Caco-2 (cell line): ENCODE data around the gene YY1. TPM values are rescaled to one million over a fixed set of nuclear protein-coding genes. Genes with fewer than 3 reads are reported as not detected.

Experiments
- BruUV-seq: library from RNA; stranded (reverse); fragments of 400-500 nt; replicated peaks from 2 replicates; lab custom pipeline; 2021; lab: Mats Ljungman, UMichigan
- CTCF ChIA-PET: fragments of 300-600 bp; sonication (Branson Sonifier 250); formaldehyde crosslinking; loops from one replicate; lab custom pipeline; 2022; ENCODE audit warnings: antibody characterized with exemption; lab: Charles Lee
- POLR2A ChIA-PET: fragments of 300-600 bp; sonication (Branson Sonifier 250); formaldehyde crosslinking; loops from one replicate; lab custom pipeline; 2022; ENCODE audit warnings: antibody characterized with exemption; lab: Charles Lee
- DNase-seq, 2 experiments: peaks; one replicate each; pipeline versions ENCODE4 v3.0.0 to v3.0.0-alpha.2; 2020 to 2022
- H3K27me3 ChIP-seq: replicated peaks from 2 replicates; pipeline ENCODE4 v1.6.0; 2011; ENCODE audit warnings: low read length; ENCODE audit not compliant: control insufficient read depth, insufficient read depth
- H3K36me3 ChIP-seq: 2 replicates; pipeline ENCODE4 v1.5.1; 2011; ENCODE audit warnings: low read length; ENCODE audit not compliant: control insufficient read depth, insufficient read depth
- H3K4me1 ChIP-seq: fragments of 250-450 bp; sonication (Bioruptor Pico); 2 replicates; pipeline ENCODE4 v1.5.1; 2020; ENCODE audit warnings: mild to moderate bottlenecking
- H3K4me3 ChIP-seq: 2 replicates; pipeline ENCODE4 v1.5.1; 2011; ENCODE audit warnings: low read depth, mild to moderate bottlenecking, control low read depth, low read length
- H3K9me3 ChIP-seq: fragments of 250-450 bp; sonication (Bioruptor Pico); 2 replicates; pipeline ENCODE4 v1.5.1; 2020; ENCODE audit warnings: mild to moderate bottlenecking, moderate library complexity
- H3K27ac Mint-ChIP-seq: one replicate; pipeline ENCODE4 v1.8.0; 2022; ENCODE audit warnings: mixed read lengths; ENCODE audit not compliant: unreplicated experiment
- H3K27me3 Mint-ChIP-seq: one replicate; pipeline ENCODE4 v1.8.0; 2022; ENCODE audit warnings: mixed read lengths; ENCODE audit not compliant: insufficient read depth, unreplicated experiment
- H3K36me3 Mint-ChIP-seq: one replicate; pipeline ENCODE4 v1.8.0; 2022; ENCODE audit warnings: mild to moderate bottlenecking, mixed read lengths; ENCODE audit not compliant: insufficient read depth, unreplicated experiment
- H3K4me1 Mint-ChIP-seq: one replicate; pipeline ENCODE4 v1.8.0; 2022; ENCODE audit warnings: low read depth, mixed read lengths; ENCODE audit not compliant: unreplicated experiment
- H3K4me3 Mint-ChIP-seq: one replicate; pipeline ENCODE4 v1.8.0; 2022; ENCODE audit warnings: mild to moderate bottlenecking, moderate library complexity, mixed read lengths; ENCODE audit not compliant: unreplicated experiment
- H3K9me3 Mint-ChIP-seq: one replicate; pipeline ENCODE4 v1.8.0; 2022; ENCODE audit warnings: mixed read lengths; ENCODE audit not compliant: unreplicated experiment
- intact Hi-C: fragments of 100-400 bp; cut with micrococcal nuclease; formaldehyde crosslinking; loops from one replicate; pipeline ENCODE4 v1.10.0; 2022; ENCODE audit not compliant: unreplicated experiment
- total RNA-seq: library from RNA; stranded (reverse); gene quantifications from 2 replicates; pipeline ENCODE4 v1.2.3, GENCODE V29; 2022
- TF ChIP-seq, protein P1 (sequence below), 2 experiments: fragments of 200-600 bp in 1 of 2; IDR thresholded peaks; 1 replicate in 1 of 2; 2 replicates in 1 of 2; pipeline versions ENCODE4 v1.5.1 to v1.8.0; 2011 to 2022; ENCODE audit warnings: antibody characterized with exemption in 1 of 2, control low read depth in 1 of 2, inconsistent platforms in 1 of 2, low read depth in 1 of 2, low read length in 1 of 2, mild to moderate bottlenecking in 1 of 2, moderate library complexity in 1 of 2; ENCODE audit not compliant: insufficient read depth in 1 of 2, severe bottlenecking in 1 of 2, unreplicated experiment in 1 of 2

Gene YY1
- total RNA-seq, 1 experiment from 2014 or later, result 94.1 TPM

DNA sequence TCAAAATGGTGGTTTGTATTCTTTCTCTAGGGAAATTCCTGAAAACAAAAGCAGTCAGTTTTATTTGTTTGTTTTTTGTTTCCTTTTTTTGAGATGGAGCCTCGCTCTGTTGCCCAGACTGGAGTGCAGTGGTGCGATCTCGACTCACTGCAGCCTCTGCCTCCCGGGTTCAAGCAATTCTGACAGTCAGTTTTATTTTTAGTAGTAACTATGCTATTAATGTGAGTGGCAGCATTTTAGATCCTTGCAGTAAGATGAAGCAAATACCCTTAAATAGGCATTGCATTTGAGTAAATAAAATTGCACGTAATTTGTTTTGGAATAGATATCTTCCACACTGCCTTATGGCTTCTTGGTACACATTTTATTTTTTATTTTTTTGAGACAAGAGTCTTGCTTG lies 23.6 kb downstream of the YY1 start:
- POLR2A ChIA-PET, result no interaction called here
- intact Hi-C loops, result no loop called here
- no peak for DNase-seq
- TF ChIP-seq, protein P1, sequence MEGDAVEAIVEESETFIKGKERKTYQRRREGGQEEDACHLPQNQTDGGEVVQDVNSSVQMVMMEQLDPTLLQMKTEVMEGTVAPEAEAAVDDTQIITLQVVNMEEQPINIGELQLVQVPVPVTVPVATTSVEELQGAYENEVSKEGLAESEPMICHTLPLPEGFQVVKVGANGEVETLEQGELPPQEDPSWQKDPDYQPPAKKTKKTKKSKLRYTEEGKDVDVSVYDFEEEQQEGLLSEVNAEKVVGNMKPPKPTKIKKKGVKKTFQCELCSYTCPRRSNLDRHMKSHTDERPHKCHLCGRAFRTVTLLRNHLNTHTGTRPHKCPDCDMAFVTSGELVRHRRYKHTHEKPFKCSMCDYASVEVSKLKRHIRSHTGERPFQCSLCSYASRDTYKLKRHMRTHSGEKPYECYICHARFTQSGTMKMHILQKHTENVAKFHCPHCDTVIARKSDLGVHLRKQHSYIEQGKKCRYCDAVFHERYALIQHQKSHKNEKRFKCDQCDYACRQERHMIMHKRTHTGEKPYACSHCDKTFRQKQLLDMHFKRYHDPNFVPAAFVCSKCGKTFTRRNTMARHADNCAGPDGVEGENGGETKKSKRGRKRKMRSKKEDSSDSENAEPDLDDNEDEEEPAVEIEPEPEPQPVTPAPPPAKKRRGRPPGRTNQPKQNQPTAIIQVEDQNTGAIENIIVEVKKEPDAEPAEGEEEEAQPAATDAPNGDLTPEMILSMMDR (IDR thresholded peaks at IDR 0.05; ENCODE audit: insufficient read depth in 1 of 2, low read depth in 1 of 2, low read length in 1 of 2, severe bottlenecking in 1 of 2, unreplicated experiment in 1 of 2), result no peak
- no peaks in the 10 kb centered on the region for H3K27me3 Mint-ChIP-seq
- Histone ChIP-seq H3K36me3 (no peaks in the 10 kb centered on the region), H3K4me1 (no peaks in the 10 kb centered on the region), H3K27me3 (no peaks in the 10 kb centered on the region), H3K9me3 (no peaks in the 10 kb centered on the region), H3K4me3 (no peak overlapping the region)
- peaks cover 15% of the 10 kb centered on the region for H3K4me1 Mint-ChIP-seq
- H3K36me3 Mint-ChIP-seq, result peaks cover 49% of the 10 kb centered on the region
- H3K4me3 Mint-ChIP-seq, result no peak overlapping the region
- CTCF ChIA-PET, result interaction anchor here (1.0 kb wide), 1 partner anchor 16 kb away, joined by 4 read pairs; no protein-coding TSS in a partner anchor
- BruUV-seq, result no TSS peak
- no peak overlapping the region for H3K27ac Mint-ChIP-seq
- peaks cover 7% of the 10 kb centered on the region for H3K9me3 Mint-ChIP-seq

DNA sequence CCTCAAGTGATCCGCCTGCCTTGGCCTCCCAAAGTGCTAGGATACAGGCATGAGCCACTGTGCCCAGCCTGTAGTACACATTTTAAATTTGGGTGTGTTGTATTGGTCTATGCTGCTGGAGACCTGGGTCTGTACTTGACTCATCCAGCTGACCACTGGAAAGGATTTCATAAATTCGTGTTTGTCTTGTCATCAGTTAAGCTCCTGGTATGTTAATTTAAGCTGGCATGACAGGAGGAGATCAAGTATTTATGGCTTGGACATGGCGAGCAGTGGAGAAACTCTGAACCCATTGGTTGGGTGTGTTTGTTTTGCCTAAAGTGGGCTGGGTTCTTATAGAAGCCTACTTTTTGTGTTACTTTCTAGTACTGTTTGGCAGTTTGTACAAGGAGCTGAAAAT lies 24.2 kb downstream of the YY1 start:
- no peaks in the 10 kb centered on the region for H3K27me3 ChIP-seq

DNA sequence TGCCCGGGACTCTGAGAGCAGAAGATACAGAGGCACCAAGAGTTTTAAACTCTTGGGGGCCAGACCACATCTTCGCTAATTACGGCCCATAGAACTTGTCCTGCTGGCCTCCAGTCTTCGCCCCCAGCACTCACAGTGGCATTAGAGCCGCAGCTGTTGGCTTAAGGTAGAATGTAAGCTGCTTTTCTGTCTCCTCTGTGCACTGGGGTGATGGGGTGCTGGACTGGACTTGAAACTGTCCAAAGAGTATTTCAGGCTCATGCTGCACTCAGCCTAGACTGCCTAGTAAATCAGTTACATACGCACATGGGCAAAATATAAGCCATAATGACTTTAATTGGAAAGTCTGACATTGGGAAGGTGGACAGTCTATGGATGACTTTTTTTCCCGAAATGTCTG lies 29.0 kb downstream of the YY1 start:
- no peak for DNase-seq
- Mint-ChIP-seq H3K27me3 (no peaks in the 10 kb centered on the region), H3K4me3 (no peak overlapping the region), H3K36me3 (peaks cover 53% of the 10 kb centered on the region), H3K27ac (no peak overlapping the region), H3K4me1 (peaks cover 15% of the 10 kb centered on the region), H3K9me3 (no peaks in the 10 kb centered on the region)
- H3K9me3 ChIP-seq, result no peaks in the 10 kb centered on the region
- ChIA-PET CTCF (interaction anchor here (1.0 to 1.5 kb wide), 2 partner anchors 17 to 75 kb away, joined by 3 to 8 read pairs; no protein-coding TSS in a partner anchor), POLR2A (no interaction called here)
- no TSS peak for BruUV-seq
- H3K4me3 ChIP-seq, result no peak overlapping the region
- H3K4me1 ChIP-seq, result peaks cover 7% of the 10 kb centered on the region
- TF ChIP-seq, protein P1 (IDR thresholded peaks at IDR 0.05; ENCODE audit: insufficient read depth in 1 of 2, low read depth in 1 of 2, low read length in 1 of 2, severe bottlenecking in 1 of 2, unreplicated experiment in 1 of 2), result no peak
- intact Hi-C loops, result no loop called here
- H3K36me3 ChIP-seq, result no peaks in the 10 kb centered on the region
- H3K27me3 ChIP-seq, result no peaks in the 10 kb centered on the region

More for the DNA sequence above, 24.2 kb downstream of the YY1 start:
- ChIA-PET CTCF (no interaction called here), POLR2A (no interaction called here)
- Mint-ChIP-seq H3K36me3 (peaks cover 49% of the 10 kb centered on the region), H3K27ac (no peak overlapping the region), H3K27me3 (no peaks in the 10 kb centered on the region), H3K4me1 (peaks cover 15% of the 10 kb centered on the region), H3K4me3 (no peak overlapping the region), H3K9me3 (peaks cover 7% of the 10 kb centered on the region)
- Histone ChIP-seq H3K9me3 (no peaks in the 10 kb centered on the region), H3K4me3 (no peak overlapping the region), H3K36me3 (no peaks in the 10 kb centered on the region), H3K4me1 (no peaks in the 10 kb centered on the region)
- intact Hi-C loops, result no loop called here
- BruUV-seq, result no TSS peak
- no peak for DNase-seq
- TF ChIP-seq, protein P1 (IDR thresholded peaks at IDR 0.05; ENCODE audit: insufficient read depth in 1 of 2, low read depth in 1 of 2, low read length in 1 of 2, severe bottlenecking in 1 of 2, unreplicated experiment in 1 of 2), result no peak
